ENCODE results near the gene RNF25. TPM values are rescaled to one million over a fixed set of nuclear protein-coding genes. Genes with fewer than 3 reads are reported as not detected.

RNF25 gene
- total RNA-seq, 2 experiments from 2014 or later = 18.0 to 18.6 TPM

GRCh38 chr2:218679119-218679518, 7.3 kb upstream of the RNF25 start:
- Histone ChIP-seq H3K27ac (ENCODE audit: low read depth in 1 of 2, low read length in 2 of 2) (no peak overlapping the region), H3K4me3 (ENCODE audit: low read length) (no peak overlapping the region), H3K9me3 (ENCODE audit: control insufficient read depth in 1 of 2, insufficient read depth in 1 of 2, low read length in 2 of 2) (no peaks in the 10 kb centered on the region), H3K36me3 (ENCODE audit: insufficient read depth, low read length) (peaks cover 4% of the 10 kb centered on the region), H3K4me1 (ENCODE audit: insufficient read depth, low read length) (no peaks in the 10 kb centered on the region), H3K27me3 (ENCODE audit: control insufficient read depth in 1 of 2, insufficient read depth in 2 of 2, low read length in 2 of 2) (no peaks in the 10 kb centered on the region)
- TF ChIP-seq CTCF (IDR thresholded peaks at IDR 0.05) = no peak
- ATAC-seq (ENCODE audit: poor library complexity) (no peak), DNase-seq (peak in 2 of 14 experiments; percentile 58 to 71)
- H3K4me3 Mint-ChIP-seq = no peak overlapping the region
- intact Hi-C loops (cut with DNase I, micrococcal nuclease) = no loop called here
- H3K9me3 Mint-ChIP-seq = no peaks in the 10 kb centered on the region
- CTCF ChIA-PET = no interaction called here
- peaks cover 20% of the 10 kb centered on the region for H3K36me3 Mint-ChIP-seq (ENCODE audit: low read depth)
- no peaks in the 10 kb centered on the region for H3K4me1 Mint-ChIP-seq (ENCODE audit: low read depth)
- H3K27me3 Mint-ChIP-seq = no peaks in the 10 kb centered on the region
- POLR2A ChIA-PET = no interaction called here
- no peak overlapping the region for H3K27ac Mint-ChIP-seq

- intact Hi-C loops (cut with DNase I, micrococcal nuclease) = loop anchor here (1.0 to 5.0 kb wide), 4 partner anchors 11 to 104 kb away; partner anchors contain the start of genes BCS1L (in 1 of the 2), CNOT9 (in 1 of the 2), TTLL4 (in 1 of the 2) and USP37 (in 1 of the 2)
- Mint-ChIP-seq H3K4me1 (ENCODE audit: low read depth) (peaks cover 25% of the 10 kb centered on the region), H3K27ac (peak overlapping the region; percentile 96), H3K36me3 (ENCODE audit: low read depth) (peaks cover 44% of the 10 kb centered on the region), H3K27me3 (no peaks in the 10 kb centered on the region), H3K9me3 (no peaks in the 10 kb centered on the region), H3K4me3 (peak overlapping the region; percentile 98)
- peak overlapping the region; percentile 81 for H3K4me3 ChIP-seq (ENCODE audit: low read length)
- ATAC-seq (ENCODE audit: poor library complexity) (no peak), DNase-seq (no peak)
- POLR2A ChIA-PET = interaction anchor here (0.9 to 4.5 kb wide), 5 partner anchors 11 to 608 kb away, joined by 4 to 84 read pairs (median 6); partner anchors contain the start of genes AAMP, BCS1L, DNAJB2 and PNKD
- no peaks in the 10 kb centered on the region for H3K9me3 ChIP-seq (ENCODE audit: control insufficient read depth in 1 of 2, insufficient read depth in 1 of 2, low read length in 2 of 2)
- peaks cover 29% of the 10 kb centered on the region for H3K36me3 ChIP-seq (ENCODE audit: insufficient read depth, low read length)
- H3K27me3 ChIP-seq (ENCODE audit: control insufficient read depth in 1 of 2, insufficient read depth in 2 of 2, low read length in 2 of 2) = no peaks in the 10 kb centered on the region
- H3K27ac ChIP-seq (ENCODE audit: low read depth in 1 of 2, low read length in 2 of 2) = peak overlapping the region; percentile 54 to 81
- peaks cover 17% of the 10 kb centered on the region for H3K4me1 ChIP-seq (ENCODE audit: insufficient read depth, low read length)
- CTCF ChIA-PET = interaction anchor here (1.5 to 4.2 kb wide), 3 partner anchors 12 to 176 kb away, joined by 8 to 20 read pairs (median 12); partner anchors contain the start of genes BCS1L, TTLL4 and ZNF142
- TF ChIP-seq CTCF (IDR thresholded peaks at IDR 0.05) = no peak
Observed at GRCh38 chr2:218671097-218671653, 627 bp downstream of the RNF25 start.

- no peak overlapping the region for H3K4me3 ChIP-seq (ENCODE audit: low read length)
- Mint-ChIP-seq H3K4me3 (no peak overlapping the region), H3K36me3 (ENCODE audit: low read depth) (peaks cover 88% of the 10 kb centered on the region), H3K9me3 (no peaks in the 10 kb centered on the region), H3K27me3 (no peaks in the 10 kb centered on the region), H3K27ac (no peak overlapping the region), H3K4me1 (ENCODE audit: low read depth) (peaks cover 9% of the 10 kb centered on the region)
- peaks cover 74% of the 10 kb centered on the region for H3K36me3 ChIP-seq (ENCODE audit: insufficient read depth, low read length)
- intact Hi-C loops (cut with DNase I, micrococcal nuclease) = no loop called here
- ChIA-PET POLR2A (no interaction called here), CTCF (no interaction called here)
- H3K4me1 ChIP-seq (ENCODE audit: insufficient read depth, low read length) = peaks cover 6% of the 10 kb centered on the region
- H3K27ac ChIP-seq (ENCODE audit: low read depth in 1 of 2, low read length in 2 of 2) = no peak overlapping the region
- no peak for DNase-seq
- H3K27me3 ChIP-seq (ENCODE audit: control insufficient read depth in 1 of 2, insufficient read depth in 2 of 2, low read length in 2 of 2) = no peaks in the 10 kb centered on the region
- no peak for TF ChIP-seq CTCF (IDR thresholded peaks at IDR 0.05)
- no peak for ATAC-seq (ENCODE audit: poor library complexity)
- H3K9me3 ChIP-seq (ENCODE audit: control insufficient read depth in 1 of 2, insufficient read depth in 1 of 2, low read length in 2 of 2) = no peaks in the 10 kb centered on the region
Observed at GRCh38 chr2:218664653-218665052, 7.1 kb downstream of the RNF25 start.

All from CD4-positive, alpha-beta T cell (primary cell).